Adrenal gland (tissue), 12 donors: ENCODE measurements around the gene MLF1. TPM values are rescaled to one million over a fixed set of nuclear protein-coding genes. Genes with fewer than 3 reads are reported as not detected.

ENCODE experiments used
- DNase-seq, 7 donors: peaks; one replicate each; pipeline ENCODE4 v3.0.0-alpha.2; 2019 to 2020
- H3K27ac ChIP-seq, 5 donors: fragments of 200-600 bp; sonication (generic) in 4 of 5; 1 replicate in 3 of 5; 2 replicates in 2 of 5; pipeline versions ENCODE4 v1.5.1 to v1.8.0; 2016 to 2020; ENCODE audit warnings: mild to moderate bottlenecking in 1 of 5
- H3K27me3 ChIP-seq: fragments of 200-600 bp; 2 replicates; pipeline ENCODE4 v1.8.0; 2021
- H3K36me3 ChIP-seq, 2 donors: fragments of 200-600 bp; replicated peaks in 1 of 2; 1 replicate in 1 of 2; 2 replicates in 1 of 2; pipeline versions ENCODE4 v1.5.1 to v1.8.0; 2018 to 2022
- H3K4me1 ChIP-seq, 2 donors: fragments of 200-600 bp; replicated peaks in 1 of 2; 1 replicate in 1 of 2; 2 replicates in 1 of 2; pipeline versions ENCODE4 v1.5.1 to v1.8.0; 2018 to 2021
- H3K4me3 ChIP-seq, 4 donors: fragments of 200-600 bp; sonication (generic) in 3 of 4; one replicate each; pipeline ENCODE4 v1.5.1; 2016 to 2018
- H3K9me3 ChIP-seq, 3 donors: fragments of 200-600 bp; sonication (generic) in 1 of 3; replicated peaks in 1 of 3; 1 replicate in 2 of 3; 2 replicates in 1 of 3; pipeline versions ENCODE4 v1.5.1 to v1.8.0; 2016 to 2021
- CTCF ChIP-seq, 6 experiments: fragments of 450-650 bp in 4 of 6; fragments of 200-600 bp in 2 of 6; sonication (generic) in 1 of 6; IDR thresholded peaks; 1 replicate in 5 of 6; 2 replicates in 1 of 6; pipeline versions ENCODE4 v1.5.1 to v1.8.0; 2016 to 2021; ENCODE audit warnings: antibody characterized with exemption in 6 of 6, mild to moderate bottlenecking in 2 of 6, moderate library complexity in 1 of 6
- POLR2A ChIP-seq, 2 donors: fragments of 450-650 bp; IDR thresholded peaks; one replicate each; pipeline ENCODE4 v1.6.1; 2017; ENCODE audit warnings: antibody characterized with exemption in 2 of 2, mild to moderate bottlenecking in 2 of 2, moderate library complexity in 1 of 2
- WGBS, 4 donors: extraction: QIAGEN DNeasy Blood & Tissue Kit in 2 of 4; methylation state at CpG; one replicate each; pipeline versions ENCODE4 v1.1.5 to v1.1.7; 2013 to 2017; 5-methylcytosine and 5-hydroxymethylcytosine counted together
- intact Hi-C, 2 donors: fragments of 100-400 bp; cut with DNase I; formaldehyde crosslinking; loops; one replicate each; pipeline versions ENCODE4 v1.14.1 to v1.15.0; 2022 to 2023
- polyA plus RNA-seq, 3 donors: library from polyadenylated mRNA; stranded (reverse); fragments of 200-250 nt in 2 of 3; fragments of 350-450 nt in 1 of 3; fragmentation: Illumina TruSeq in 1 of 3; extraction: RNeasy Lipid Tissue Mini Kit (QIAGEN cat#74804) in 1 of 3; gene quantifications; one replicate each; pipeline ENCODE4 v1.2.3, GENCODE V29; 2013 to 2014
- total RNA-seq, 9 donors: library from RNA; depleted of rRNA in 4 of 9; stranded (reverse); fragments of >200 nt in 4 of 9; fragments of 120-200 nt in 1 of 9; fragmentation: NEBNext Ultra II Directional in 1 of 9; extraction: Animal tissue kit (Norgen Biotek cat#: 25700) in 1 of 9; gene quantifications; one replicate each; pipeline versions ENCODE4 v1.1.0 to v1.2.4, GENCODE V29; 2013 to 2023
- donor health status: healthy with polysubstance abuse.
- donor health status: Bipolar disorder and iron deficiency.
- donor health status: DM: yes; HTN: yes; CAD: no.
- donor health status: DM: no; HTN: no; CAD: no.
- donor health status: DM: no; HTN: no; CAD: no.
- donor health status: DM: yes; HTN: yes; CAD: no.

MLF1 gene
- total and polyA plus RNA-seq, 12 donors: 3.7 to 38.0 (median 7.0) TPM

- no peaks in the 10 kb centered on the region for H3K27me3 ChIP-seq
- H3K36me3 ChIP-seq: no peaks in the 10 kb centered on the region
- intact Hi-C loops: no loop called here
- H3K27ac ChIP-seq: no peak overlapping the region
- TF ChIP-seq CTCF (IDR thresholded peaks at IDR 0.05) (no peak), POLR2A (IDR thresholded peaks at IDR 0.05) (no peak)
- no peak for DNase-seq
- no peaks in the 10 kb centered on the region for H3K4me1 ChIP-seq
- H3K9me3 ChIP-seq: no peaks in the 10 kb centered on the region
- 85 to 98% (median 93%) methylated on average over 7 of the region's 7 CpGs for WGBS, 4 donors
- H3K4me3 ChIP-seq: no peak overlapping the region
Measured at GRCh38 chr3:158573714-158574113, 2.7 kb downstream of the MLF1 start.

GRCh38 chr3:158574646-158575045, 3.7 kb downstream of the MLF1 start:
- Histone ChIP-seq H3K27me3 (no peaks in the 10 kb centered on the region), H3K4me1 (no peaks in the 10 kb centered on the region), H3K9me3 (no peaks in the 10 kb centered on the region), H3K36me3 (no peaks in the 10 kb centered on the region), H3K27ac (no peak overlapping the region), H3K4me3 (no peak overlapping the region)
- no peak for DNase-seq
- intact Hi-C loops: no loop called here
- WGBS, 4 donors: 74 to 76% (median 75%) methylated on average over 1 of the region's 1 CpG
- TF ChIP-seq CTCF (IDR thresholded peaks at IDR 0.05): no peak
- no peak for TF ChIP-seq POLR2A (IDR thresholded peaks at IDR 0.05)

- DNase-seq: no peak
- intact Hi-C loops: no loop called here
- no peak overlapping the region for H3K27ac ChIP-seq
- no peak overlapping the region for H3K4me3 ChIP-seq
- TF ChIP-seq POLR2A (IDR thresholded peaks at IDR 0.05): no peak
- no peaks in the 10 kb centered on the region for H3K27me3 ChIP-seq
- H3K4me1 ChIP-seq: no peaks in the 10 kb centered on the region
- H3K36me3 ChIP-seq: no peaks in the 10 kb centered on the region
- no peaks in the 10 kb centered on the region for H3K9me3 ChIP-seq
Measured at GRCh38 chr3:158590223-158590622, 19.2 kb downstream of the MLF1 start.

GRCh38 chr3:158600787-158601186, 29.8 kb downstream of the MLF1 start:
- Histone ChIP-seq H3K4me3 (no peak overlapping the region), H3K36me3 (peaks cover 0 to 4% of the 10 kb centered on the region in 2 donors), H3K27me3 (no peaks in the 10 kb centered on the region), H3K9me3 (no peaks in the 10 kb centered on the region), H3K27ac (no peak overlapping the region), H3K4me1 (no peaks in the 10 kb centered on the region)
- intact Hi-C loops: no loop called here
- no peak for DNase-seq
- no peak for TF ChIP-seq POLR2A (IDR thresholded peaks at IDR 0.05)
- TF ChIP-seq CTCF (IDR thresholded peaks at IDR 0.05): no peak
- WGBS, 4 donors: 94 to 96% (median 95%) methylated on average over 2 of the region's 2 CpGs

GRCh38 chr3:158602227-158602626, 31.2 kb downstream of the MLF1 start:
- TF ChIP-seq CTCF (IDR thresholded peaks at IDR 0.05) (no peak), POLR2A (IDR thresholded peaks at IDR 0.05) (no peak)
- H3K9me3 ChIP-seq: no peaks in the 10 kb centered on the region
- intact Hi-C loops: no loop called here
- no peaks in the 10 kb centered on the region for H3K4me1 ChIP-seq
- H3K36me3 ChIP-seq: peaks cover 0 to 4% of the 10 kb centered on the region in 2 donors
- no peak for DNase-seq
- no peaks in the 10 kb centered on the region for H3K27me3 ChIP-seq
- no peak overlapping the region for H3K27ac ChIP-seq
- no peak overlapping the region for H3K4me3 ChIP-seq
